Brain pericyte (primary cell): ENCODE data around the gene IFITM1.
"Not testable (repeated sequence)": the region's sequence is repeated elsewhere in the genome, so short reads cannot be mapped to it uniquely, and the experiment has no call there.

Experiments
- DNase-seq: peaks from one replicate; pipeline ENCODE4 v3.0.0-alpha.2; 2012; ENCODE audit warnings: low read depth, low spot score

Gene IFITM1

DNA sequence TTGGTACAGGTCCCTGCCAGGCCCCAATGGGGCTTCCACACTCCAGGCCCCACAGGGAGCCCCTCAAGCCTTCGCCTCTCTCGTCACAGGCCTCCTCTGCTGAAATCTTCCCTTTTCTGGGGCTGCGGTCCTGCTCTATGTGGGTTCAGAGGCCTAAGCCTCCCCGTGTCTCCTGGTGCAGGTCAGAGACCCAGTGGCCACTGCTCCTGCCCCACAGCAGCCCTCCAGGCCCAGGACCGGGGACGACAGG is 12.7 kb downstream of the IFITM1 start:
- DNase-seq = no peak

DNA sequence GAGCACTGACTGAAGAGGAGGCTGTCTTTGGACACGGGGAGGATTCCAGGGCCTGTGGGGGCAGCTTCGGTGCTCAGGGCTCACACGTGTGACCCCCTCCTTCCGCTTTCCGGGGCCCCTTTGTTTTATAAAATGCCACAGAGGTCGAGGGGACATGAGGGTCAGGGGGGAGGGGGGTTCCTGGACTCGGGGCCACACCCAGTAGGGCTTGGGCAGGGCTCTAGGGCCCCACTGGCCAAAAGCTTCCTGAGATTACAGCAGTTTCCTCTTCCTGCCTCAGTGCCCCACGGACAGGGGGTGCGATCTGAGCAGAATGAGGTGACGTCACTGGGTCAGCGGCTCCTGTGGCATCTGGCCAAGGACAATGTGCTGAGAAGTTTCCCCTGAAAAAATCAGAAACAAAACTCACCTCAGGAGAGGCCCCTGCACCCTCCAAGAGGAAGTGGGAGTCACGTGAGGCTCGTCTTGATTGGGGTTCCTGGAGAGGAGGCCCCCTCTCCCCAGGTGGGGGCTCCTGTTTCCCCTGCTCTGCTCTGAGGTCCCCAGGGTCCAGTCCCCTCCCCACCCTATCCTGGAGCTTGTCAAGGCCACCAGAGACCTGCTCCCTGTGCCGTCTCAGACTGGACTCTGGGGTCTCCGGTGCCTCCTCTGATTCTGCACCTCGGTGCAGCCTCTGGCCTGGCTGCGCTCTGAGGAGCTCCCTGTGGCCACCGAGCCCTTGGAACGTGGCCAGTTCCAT is 13.2 kb downstream of the IFITM1 start:
- DNase-seq = peak; percentile 64

DNA sequence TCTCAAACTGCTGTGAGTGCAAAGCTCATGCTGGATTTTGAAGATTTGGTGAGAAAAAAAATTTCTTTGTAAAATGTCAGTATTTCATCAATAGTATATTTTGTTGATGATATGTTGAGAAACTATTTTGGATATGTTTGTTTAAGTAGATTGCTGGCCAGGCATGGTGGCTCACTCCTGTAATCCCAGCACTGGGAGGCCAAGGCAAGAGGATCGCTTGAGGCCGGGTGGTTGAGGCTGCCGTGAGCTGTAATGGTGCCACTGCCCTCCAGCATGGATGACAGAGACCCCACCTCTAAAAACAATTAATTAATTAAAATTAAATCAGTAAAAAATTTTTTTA is 13.7 kb downstream of the IFITM1 start:
- DNase-seq = no peak

DNA sequence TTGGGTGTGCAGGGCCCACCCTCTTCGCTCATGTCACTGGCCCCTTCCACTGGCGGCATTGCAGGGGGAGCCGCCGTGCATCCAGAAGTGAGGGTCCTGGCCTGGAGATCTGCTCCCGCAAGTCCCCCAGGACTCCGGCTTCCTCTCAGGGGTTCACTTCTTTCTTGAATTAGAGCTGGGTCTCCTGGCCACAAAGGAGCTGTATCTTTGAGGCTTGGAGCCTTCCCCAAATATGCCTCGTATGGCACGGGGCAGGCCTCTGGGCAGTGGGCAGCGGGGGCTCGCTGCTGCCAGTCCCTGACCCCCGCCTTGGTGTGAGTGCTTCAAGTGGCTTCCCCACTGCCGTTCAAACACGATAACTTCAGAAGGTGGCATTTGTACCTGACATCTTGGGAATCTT is 14.2 kb downstream of the IFITM1 start:
- DNase-seq = no peak

DNA sequence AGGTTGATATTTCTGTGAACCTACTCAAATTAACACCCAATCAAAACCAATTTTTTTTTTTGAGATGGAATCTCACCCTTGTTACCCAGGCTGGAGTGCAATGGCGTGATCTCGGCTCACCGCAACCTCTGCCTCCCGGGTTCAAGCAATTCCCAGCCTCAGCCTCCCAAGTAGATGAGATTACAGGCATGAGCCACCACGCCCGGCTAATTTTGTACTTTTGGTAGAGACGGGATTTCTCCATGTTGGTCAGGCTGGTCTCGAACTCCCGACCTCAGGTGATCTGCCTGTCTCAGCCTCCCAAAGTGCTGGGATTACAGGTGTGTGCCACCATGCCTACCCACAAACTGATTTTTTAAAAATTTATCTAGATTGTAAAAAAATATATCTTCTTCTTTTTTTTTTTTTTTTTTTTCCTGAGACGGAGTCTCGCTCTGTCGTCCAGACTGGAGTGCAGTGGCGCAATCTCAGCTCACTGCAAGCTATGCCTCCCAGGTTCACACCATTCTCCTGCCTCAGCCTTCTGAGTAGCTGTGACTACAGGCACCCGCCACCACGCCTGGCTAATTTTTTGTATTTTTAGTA is 14.8 kb downstream of the IFITM1 start:
- not testable (repeated sequence) for DNase-seq

DNA sequence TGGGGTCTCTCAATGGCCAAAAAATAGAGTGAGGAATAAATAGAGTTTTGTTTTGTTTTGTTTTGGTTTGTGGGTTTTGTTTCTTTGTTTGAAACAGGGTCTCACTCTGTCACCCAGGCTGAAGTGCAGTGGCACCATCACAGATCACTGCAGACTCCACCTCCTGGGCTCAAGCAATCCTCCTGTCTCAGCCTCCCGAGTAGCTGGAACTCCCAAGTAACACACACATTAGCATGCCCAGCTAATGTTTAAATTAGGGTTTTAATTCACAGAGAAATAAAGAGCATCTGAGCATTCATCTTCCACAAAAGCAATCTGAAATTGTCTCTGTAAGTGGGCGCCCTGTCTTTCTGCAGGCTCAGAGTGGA is 16.0 kb downstream of the IFITM1 start:
- no peak for DNase-seq

DNA sequence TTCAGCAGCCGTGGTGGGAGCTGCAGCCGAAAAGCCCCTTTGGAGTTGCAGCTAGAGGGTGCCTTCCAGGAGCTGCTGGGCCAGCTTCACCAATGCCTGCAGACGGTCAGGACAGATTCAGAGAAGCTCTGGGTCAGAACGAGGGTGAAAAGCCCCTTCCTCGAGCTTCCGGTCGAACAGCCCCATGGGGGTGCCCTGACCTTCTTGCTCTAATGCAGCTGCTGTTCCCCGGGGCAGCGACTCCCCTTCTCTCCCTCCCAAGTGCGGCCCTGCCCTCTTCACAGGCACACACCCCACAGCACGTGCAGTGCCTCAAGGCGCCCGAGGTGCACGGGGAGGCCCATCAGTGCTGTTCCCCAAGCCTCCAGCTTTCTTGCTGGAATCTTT is 16.5 kb downstream of the IFITM1 start:
- no peak for DNase-seq

DNA sequence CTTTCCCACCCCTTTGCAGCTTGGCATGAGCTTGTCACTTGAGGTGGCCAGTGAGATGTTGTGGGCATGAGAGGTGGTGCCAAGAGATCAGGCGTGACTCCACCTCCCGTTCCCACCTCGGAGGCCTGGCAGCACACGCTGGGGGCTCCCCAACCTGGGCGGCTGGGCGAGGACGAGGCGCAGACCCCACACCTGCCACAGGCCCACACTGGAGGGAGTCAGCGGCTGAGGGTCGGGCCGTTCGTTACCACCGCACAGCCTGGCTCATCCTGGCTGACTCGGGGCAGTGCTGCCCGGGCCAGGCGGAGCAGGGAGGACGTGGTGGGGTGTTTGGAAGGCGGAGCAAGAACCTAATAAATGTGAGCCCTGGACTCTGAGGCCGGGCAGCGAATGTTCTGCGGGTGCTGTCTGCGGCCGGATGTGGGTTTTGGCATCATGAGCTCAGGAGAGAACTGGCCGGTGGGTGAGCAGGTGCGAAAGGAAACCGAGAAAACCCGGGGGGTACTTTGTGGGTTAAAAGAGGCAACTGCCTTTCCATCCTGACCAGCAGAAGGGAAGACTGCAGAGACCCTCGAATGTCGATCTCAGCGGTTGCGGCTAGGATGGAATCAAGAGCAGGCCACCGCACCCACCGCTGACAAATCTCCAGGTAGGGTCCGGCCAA is 17.0 kb downstream of the IFITM1 start:
- no peak for DNase-seq

DNA sequence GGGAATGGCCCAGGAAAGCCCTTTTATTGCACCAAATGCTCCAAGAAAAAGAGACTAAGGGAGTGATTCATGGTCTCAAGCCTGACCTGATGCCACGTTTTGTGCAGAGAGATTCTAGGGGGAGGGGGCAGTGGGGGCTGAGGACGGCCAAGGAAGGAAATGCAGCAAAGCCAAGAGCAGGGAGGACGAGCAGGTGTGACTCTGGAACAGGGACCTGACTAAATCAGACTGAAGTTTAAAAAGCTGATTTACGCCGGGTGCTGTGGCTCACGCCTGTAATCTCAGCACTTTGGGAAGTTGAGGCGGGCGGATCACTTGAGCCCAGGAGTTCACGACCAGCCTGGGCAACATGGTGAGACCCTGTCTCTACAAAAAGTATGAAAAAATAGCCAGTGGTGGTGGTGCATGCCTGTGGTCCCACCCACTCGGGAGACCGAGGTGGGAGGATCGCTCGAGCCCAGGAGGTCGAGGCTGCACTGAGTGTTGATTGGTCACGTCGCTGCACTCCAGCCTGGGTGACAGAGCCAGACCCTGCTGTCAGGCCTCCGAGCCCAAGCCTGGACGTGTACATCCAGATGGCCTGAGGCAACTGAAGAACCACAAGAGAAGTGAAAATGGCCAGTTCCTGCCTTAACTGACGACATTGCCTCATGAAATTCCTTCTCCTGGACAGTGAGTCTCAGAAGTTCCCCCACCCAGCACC is 17.7 kb downstream of the IFITM1 start:
- DNase-seq = no peak

DNA sequence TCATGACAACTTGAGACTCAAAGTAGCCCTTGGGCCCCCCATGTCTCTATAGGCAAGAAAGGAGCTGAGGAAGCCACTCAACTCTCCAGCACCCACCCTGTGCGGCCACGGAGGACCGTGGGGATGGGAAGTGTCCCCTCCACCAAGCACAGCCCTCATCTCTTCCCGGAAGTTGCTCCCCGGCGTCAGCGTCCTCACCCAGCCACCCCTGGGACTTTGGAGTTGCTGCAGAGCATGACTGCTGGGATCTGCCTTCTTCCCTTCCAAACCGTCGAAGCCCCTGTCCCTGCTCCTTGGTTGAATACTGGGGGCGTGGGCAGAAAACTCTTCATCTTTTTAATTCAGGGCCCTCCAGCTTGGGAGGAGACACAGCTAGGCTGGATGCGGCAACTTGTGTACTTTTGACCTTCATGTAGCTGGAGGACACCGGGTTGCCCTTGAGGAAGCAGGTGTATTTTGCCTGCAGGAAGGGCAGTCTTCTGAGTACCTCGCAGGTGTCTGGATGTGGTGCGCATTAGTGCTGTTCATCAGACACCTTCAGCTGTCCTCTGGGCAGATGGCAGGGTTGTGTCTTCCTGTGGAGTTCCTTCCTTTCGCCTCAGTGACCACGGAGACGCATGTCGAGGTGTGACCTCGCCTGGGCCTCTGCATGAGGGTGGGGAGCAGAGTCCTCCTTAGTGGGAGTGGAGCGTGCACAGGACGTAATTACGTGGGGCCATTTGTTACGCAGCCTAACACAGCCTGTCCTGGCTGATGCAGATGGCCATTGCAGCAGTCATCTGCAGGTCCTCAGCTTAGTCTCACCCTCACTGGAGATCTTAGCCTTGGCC is 19.0 kb downstream of the IFITM1 start:
- DNase-seq = no peak

DNA sequence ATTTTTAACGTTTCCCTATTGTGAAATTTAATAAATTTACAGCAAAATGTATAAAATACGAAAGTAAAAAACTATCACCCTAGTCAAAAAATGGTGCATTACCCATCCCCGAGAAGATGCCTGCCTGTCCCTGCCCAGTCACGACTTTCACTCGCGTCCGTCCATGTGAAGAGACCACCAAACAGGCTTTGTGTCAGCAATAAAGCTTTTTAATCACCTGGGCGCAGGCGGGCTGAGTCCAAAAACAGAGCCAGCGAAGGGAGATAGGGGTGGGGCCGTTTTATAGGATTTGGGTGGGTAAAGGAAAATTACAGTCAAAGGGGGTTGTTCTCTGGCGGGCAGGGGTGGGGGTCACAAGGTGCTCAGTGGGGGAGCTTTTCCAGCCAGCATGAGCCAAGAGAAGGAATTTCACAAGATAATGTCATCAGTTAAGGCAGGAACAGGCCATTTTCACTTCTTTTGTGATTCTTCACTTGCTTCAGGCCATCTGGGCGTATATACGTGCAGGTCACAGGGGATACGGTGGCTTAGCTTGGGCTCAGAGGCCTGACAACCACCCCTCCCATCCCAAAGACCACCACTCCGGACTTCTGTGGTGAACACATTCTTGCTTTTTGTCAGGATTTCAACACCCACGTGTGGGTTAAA is 19.9 kb downstream of the IFITM1 start:
- not testable (repeated sequence) for DNase-seq

DNA sequence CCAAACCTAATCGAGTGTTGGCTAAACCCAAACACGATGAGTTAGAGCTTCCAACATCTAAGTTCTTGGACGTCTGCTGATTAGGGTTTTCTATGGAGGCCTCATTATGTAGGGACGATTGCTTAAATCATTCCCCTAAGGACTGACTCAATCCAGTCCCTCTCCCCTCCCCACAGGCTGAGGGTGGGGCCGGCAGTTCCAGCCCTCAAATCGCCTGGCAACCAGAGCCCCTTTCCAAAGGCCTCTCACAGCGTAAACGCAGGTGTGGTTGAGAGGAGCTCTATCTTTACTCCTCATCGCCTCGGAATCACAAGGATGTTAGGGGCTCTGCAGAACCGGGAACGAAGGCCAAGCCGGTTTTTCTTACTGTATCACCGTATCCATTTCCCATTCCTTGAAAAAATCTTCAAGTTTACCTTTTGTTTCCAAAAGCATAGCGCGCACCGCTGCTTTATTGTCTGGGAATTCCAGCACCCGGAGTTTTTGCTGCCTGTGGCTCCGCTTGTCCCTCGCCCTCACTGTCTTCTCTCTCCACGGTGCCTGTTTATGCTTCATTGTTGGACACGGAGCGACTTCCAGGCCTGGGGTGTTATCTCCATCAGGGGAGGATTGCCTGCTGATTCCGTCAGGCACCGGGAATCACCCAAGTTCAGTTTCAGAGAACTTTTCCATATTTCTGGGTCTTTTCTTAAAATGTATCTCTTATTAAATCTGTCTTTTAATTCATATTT is 20.6 kb downstream of the IFITM1 start:
- DNase-seq = no peak

DNA sequence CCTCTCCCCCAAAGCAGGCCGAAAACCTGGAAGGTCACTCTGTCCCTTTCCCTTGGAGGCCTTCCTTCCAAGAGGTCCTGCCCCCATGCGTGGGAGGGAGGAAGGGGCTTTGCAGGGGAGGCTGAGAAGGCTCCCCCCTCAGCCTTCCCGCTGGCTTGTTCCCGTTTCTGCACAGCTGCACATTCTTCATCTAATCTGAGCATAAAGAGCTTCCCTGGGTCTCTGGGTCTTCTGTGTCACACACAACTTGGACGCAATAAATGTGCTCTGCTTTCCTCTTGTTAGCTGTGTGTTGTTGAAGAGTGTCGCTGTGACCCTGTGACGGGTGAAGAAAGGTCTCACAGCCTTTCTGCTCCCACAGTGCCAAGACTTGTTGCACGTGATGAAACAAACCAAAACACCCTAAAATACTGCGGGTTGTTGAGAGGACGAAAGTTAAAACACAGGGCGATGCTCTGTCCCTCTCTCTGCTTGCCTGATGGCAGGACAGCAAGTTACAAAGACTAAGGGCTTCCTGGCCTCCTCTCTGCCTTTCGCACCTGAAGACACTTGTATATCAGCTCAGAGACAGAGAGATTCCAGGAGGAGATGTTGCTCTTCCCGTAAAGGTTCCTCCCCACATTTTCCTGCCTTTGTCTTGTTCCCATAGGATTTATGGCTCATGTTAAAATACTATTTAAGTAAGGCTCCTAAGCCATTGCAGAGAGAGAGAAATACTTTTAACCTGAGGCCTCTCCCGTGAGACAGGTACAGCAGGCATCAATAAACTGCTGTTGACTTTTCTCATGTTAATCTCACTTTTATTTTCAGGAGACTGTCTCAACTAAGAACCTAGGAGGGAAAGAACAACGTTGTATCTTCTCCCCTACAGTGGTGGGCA is 22.2 kb downstream of the IFITM1 start:
- peak; percentile 94 for DNase-seq

DNA sequence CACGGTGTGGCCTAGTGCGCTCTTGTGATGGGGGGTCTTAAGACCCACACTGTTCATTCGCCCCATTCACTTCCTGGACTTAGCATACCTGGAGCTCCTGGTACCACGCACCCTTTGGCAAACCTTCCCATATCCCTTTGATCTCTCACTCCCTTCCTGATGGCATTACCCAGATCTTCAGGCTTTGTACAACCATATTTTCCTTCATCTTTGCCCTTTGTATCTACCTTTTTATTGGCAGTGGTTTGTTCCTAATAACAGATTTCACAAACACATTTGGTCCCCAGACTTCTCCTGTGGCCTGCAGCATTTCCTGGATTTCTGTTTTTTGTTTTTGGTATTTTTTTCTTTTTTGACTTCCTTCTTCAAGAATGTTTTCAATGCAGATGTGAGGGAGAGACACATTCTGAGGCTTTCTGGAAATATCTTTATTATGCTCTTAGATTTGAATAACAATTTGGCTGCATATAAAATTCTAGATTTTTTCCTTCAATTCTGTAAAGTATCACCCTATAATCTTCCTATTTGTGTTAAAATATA is 22.9 kb downstream of the IFITM1 start:
- DNase-seq = no peak

DNA sequence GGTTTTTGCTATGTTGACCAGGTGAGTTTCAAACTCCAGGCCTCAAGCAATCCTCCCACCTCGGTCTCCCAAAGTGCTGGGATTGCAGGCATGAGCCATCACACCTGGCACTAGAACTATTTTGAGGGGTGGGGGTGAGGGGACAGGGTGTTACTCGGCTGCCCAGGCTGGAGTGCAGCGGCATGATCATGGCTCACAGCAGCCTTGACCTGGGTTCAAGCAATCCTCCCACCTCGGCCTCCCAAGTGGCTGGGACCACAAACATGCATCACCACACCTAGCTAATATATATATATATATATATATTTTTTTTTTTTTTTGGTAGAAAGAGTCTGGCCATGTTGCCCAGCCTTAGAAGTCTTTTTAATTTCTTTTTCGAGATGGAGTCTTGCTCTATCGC is 23.9 kb downstream of the IFITM1 start:
- DNase-seq = no peak

DNA sequence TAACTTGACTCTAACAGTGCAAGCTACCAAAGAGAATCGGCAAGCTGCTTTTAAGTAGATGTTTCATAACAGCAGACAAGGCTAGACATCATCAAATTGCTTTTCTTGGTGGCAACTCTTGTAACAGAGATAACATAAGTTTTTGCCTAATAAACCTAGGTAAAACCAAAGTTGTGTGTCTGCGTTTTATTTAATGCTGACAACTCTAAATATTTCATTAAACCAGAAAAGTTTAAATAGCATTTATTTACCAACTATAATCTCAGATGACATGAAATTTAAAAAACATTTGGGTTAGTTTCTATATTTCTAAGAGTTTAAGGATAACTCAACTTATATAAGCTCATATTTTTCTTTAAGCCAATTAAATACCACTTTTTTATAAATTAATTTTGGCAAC is 26.1 kb downstream of the IFITM1 start:
- no peak for DNase-seq

DNA sequence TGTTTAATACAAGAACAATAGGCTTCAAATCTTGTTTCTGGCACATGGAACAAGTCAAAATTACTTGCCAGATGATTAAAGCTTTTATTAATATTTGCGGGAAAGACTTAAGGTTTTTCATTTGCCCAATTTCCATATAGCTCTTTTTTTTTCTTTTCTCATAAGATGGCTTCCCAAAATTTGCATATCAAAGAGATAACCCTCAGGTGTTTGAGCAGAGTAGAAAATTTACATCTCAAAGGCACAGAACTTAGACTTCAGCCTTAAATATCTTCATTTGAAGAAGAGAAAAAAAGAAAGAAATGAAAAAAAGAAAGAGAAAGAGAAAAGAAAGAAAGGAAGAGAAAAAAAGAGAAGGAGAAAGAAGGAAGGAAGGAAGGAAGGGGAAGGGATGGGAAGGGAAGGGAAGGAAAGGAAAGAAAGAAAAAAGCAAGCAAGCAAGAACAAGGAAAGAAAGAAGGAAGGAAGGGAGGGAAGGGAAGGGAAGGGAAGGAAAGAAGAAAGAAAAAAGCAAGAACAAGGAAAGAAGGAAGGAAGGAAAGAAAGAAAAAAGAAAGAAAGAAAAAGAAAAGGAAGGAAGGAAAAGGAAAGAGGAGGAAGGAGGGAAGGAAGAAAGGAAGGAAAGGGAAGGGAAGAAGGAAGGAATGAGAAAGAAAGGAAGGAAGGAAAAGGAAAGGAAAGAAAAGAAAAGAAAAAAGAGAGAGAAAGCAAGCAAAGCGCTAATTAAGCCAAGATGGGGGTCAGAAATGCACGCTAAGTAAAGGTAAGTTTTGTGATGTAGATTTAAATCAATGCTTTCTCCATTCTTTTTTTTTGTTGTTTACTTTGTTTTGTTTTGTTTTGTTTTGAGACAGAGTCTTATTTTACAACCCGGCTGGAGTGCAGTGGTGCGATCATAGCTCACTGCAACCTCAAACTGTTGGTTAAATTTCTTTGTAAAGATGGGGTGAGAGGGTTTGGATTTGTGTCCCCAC is 27.0 kb downstream of the IFITM1 start:
- no peak for DNase-seq

DNA sequence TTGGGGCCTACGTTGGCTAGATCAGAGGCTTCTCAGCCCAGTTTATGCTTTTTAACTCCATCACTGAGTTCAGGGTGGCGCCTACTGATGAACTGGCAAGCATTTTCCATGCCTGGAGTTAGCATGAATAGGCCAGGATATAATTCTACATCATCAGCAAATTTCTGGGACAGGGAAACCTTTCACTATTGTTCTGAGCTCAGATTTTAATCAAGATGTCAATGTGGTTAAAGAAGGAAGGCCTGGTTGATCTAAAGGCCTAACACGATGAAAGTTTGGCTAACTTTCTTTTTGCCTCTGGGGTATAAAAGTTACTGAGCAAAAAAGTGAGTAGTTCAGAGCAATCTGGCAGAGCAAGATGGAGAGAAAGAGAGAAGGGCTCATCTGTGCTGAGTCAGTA is 28.5 kb downstream of the IFITM1 start:
- no peak for DNase-seq
